GM21619 (cell line): ENCODE results near the gene GNPAT.

ENCODE experiments used
- ATAC-seq: cut with Tn5 transposase; IDR thresholded peaks from one replicate; pipeline ENCODE4 v1.9.1; 2021; ENCODE audit not compliant: unreplicated experiment

GNPAT gene

GRCh38 chr1:231242516-231243198 is 1.6 kb downstream of the GNPAT start:
- no peak for ATAC-seq

- no peak for ATAC-seq
Observed at GRCh38 chr1:231248778-231249177, 7.8 kb downstream of the GNPAT start.

- ATAC-seq: no peak
Observed at GRCh38 chr1:231252336-231252735, 11.3 kb downstream of the GNPAT start.

GRCh38 chr1:231260351-231260750 is 19.3 kb downstream of the GNPAT start:
- no peak for ATAC-seq

GRCh38 chr1:231264642-231265041 is 23.6 kb downstream of the GNPAT start:
- no peak for ATAC-seq

GRCh38 chr1:231265379-231265778 is 24.4 kb downstream of the GNPAT start:
- no peak for ATAC-seq

GRCh38 chr1:231266811-231267322 is 25.9 kb downstream of the GNPAT start:
- ATAC-seq: no peak

GRCh38 chr1:231272173-231272572 is 31.2 kb downstream of the GNPAT start:
- ATAC-seq: no peak

- no peak for ATAC-seq
Observed at GRCh38 chr1:231272880-231273279, 31.9 kb downstream of the GNPAT start.

GRCh38 chr1:231274119-231274825 is 33.3 kb downstream of the GNPAT start:
- ATAC-seq: no peak

GRCh38 chr1:231278100-231278790 is 37.2 kb downstream of the GNPAT start:
- no peak for ATAC-seq

- ATAC-seq: no peak
Observed at GRCh38 chr1:231279081-231279480, 38.1 kb downstream of the GNPAT start.

GRCh38 chr1:231279683-231280082 is 38.7 kb downstream of the GNPAT start:
- no peak for ATAC-seq

GRCh38 chr1:231284441-231284840 is 43.4 kb downstream of the GNPAT start:
- ATAC-seq: no peak

- ATAC-seq: no peak
Observed at GRCh38 chr1:231286603-231287002, 45.6 kb downstream of the GNPAT start.

- no peak for ATAC-seq
Observed at GRCh38 chr1:231295938-231296337, 54.9 kb downstream of the GNPAT start.

GRCh38 chr1:231301990-231302389 is 61.0 kb downstream of the GNPAT start:
- ATAC-seq: no peak

GRCh38 chr1:231310391-231310934 is 69.5 kb downstream of the GNPAT start:
- no peak for ATAC-seq

GRCh38 chr1:231311720-231312431 is 70.9 kb downstream of the GNPAT start:
- ATAC-seq: no peak

- ATAC-seq: no peak
Observed at GRCh38 chr1:231312432-231312788, 71.4 kb downstream of the GNPAT start.

- ATAC-seq: no peak
Observed at GRCh38 chr1:231313661-231314060, 72.6 kb downstream of the GNPAT start.
